Measurements from ENCODE around the gene AMPD3. TPM values are rescaled to one million over a fixed set of nuclear protein-coding genes. Genes with fewer than 3 reads are reported as not detected.

AMPD3 gene
- total and polyA plus RNA-seq, 2 of the 13 experiments (the other 11 are each of a cell fraction or from before 2014, with no cell fraction given) = 0.33 to 2.3 TPM

DNA sequence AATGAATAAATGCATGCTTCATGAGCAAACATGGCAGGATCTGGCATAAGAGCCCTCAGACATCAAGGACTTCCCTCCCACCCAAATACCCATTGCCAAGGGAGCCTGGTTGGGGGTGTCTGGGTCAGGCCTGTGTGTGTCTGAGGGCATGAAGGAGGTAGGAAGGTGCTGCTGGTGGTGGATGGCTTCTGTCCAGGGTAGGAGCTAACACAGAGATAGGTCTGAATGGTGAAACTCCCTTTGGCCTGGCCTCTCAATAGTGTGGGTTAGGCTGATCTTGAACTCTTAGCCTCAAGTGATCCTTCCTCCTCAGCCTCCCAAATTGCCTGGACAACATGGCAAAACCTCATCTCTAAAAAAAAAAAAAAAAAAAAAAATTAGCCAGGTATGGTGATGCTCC is 2.8 kb downstream of the AMPD3 start (continued):
- TF ChIP-seq, protein P1, sequence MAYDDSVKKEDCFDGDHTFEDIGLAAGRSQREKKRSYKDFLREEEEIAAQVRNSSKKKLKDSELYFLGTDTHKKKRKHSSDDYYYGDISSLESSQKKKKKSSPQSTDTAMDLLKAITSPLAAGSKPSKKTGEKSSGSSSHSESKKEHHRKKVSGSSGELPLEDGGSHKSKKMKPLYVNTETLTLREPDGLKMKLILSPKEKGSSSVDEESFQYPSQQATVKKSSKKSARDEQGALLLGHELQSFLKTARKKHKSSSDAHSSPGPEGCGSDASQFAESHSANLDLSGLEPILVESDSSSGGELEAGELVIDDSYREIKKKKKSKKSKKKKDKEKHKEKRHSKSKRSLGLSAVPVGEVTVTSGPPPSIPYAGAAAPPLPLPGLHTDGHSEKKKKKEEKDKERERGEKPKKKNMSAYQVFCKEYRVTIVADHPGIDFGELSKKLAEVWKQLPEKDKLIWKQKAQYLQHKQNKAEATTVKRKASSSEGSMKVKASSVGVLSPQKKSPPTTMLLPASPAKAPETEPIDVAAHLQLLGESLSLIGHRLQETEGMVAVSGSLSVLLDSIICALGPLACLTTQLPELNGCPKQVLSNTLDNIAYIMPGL (CRISPR knock-in tag; IDR thresholded peaks at IDR 0.05; ENCODE audit: borderline replicate concordance in 1 of 2, low read depth in 1 of 2) = no peak
- TF ChIP-seq ZNF550 (CRISPR knock-in tag; IDR thresholded peaks at IDR 0.05; ENCODE audit: borderline replicate concordance) = no peak
- no peak for TF ChIP-seq POLR2AphosphoS5 (IDR thresholded peaks at IDR 0.05; ENCODE audit: low read depth, low read length)

DNA sequence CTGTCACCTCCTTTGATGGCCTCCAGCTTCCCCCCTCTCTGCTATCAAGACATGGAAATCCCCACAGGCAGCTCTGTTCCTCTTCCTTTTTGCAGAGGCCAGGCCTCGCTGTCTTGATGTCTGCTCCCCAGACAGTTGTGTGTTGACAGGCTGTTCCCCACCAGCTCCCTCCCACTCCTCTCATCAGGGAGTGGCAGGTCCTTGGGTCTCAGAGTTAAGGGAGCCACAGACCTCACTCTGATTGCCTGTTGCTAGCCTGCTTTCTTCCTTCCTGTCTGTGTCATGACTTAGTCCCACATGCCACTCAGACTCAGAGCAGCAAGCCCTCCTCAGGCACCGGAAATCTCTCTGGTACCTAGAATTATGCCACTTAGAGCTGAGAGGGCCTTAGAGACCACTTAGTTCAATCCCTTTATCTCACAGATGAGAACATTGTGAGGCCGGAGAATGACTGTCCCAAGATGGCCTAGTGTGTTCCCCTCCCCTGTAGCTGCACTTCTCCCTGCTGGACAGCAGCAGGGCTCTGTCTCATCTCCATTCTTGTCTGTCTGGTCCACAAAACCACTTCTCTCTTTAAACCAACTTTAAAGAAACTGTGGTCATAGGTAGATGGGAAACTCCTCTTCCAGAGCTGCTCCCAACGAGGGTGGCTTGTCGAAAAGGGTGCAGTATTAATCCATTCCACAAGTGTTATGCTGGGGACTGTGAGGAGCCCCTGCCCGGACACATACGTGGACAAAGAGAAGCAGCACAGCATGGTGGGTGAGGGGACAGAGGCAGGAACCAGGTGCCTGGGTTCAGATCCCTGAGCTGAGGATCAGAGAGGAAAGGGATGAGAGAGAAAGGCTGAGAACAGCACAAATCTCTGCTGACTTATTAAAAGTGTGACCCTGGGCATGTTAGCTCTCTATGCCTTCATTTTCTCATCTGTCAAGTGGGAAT is 4.2 kb downstream of the AMPD3 start:
- WGBS (ENCODE audit: low lambda C conversion rate) = 55% methylated on average over 7 of the region's 7 CpGs
- FAIRE-seq (no peak), DNase-seq (ENCODE audit: low spot score) (no peak), ATAC-seq (no peak)
- no peak overlapping the region for H3K9ac ChIP-seq (ENCODE audit: insufficient read depth, low read depth, low read length)
- intact Hi-C loops (cut with micrococcal nuclease; ENCODE audit: unreplicated experiment) = no loop called here
- no peak overlapping the region for H3K27ac ChIP-seq (ENCODE audit: extremely low read length, insufficient read depth, low read length)
- ChIA-PET CTCF (ENCODE audit: low intra/inter-chr PET ratio, low total read pairs) (no interaction called here), POLR2A (no interaction called here)
- no peaks in the 10 kb centered on the region for H3K9me3 ChIP-seq (ENCODE audit: low read length)
- BruUV-seq (replicated peaks) = no TSS peak
- H3K4me2 ChIP-seq (ENCODE audit: low read depth, low read length) = no peak overlapping the region
- H3K79me2 ChIP-seq (ENCODE audit: insufficient read depth, low read length) = no peaks in the 10 kb centered on the region
- no peak overlapping the region for H2AFZ ChIP-seq (ENCODE audit: low read length)
- H3K4me3 ChIP-seq (replicated peaks in 1 of 3; ENCODE audit: insufficient read depth in 1 of 3, low read depth in 2 of 3, low read length in 3 of 3) = no peak overlapping the region
- H3K36me3 ChIP-seq (replicated peaks in 1 of 2; ENCODE audit: control insufficient read depth in 1 of 2, insufficient read depth in 2 of 2, low read length in 2 of 2) = no peaks in the 10 kb centered on the region
- no peaks in the 10 kb centered on the region for H4K20me1 ChIP-seq (ENCODE audit: insufficient read depth, low read length)
- peaks cover 21% of the 10 kb centered on the region for H3K4me1 ChIP-seq (ENCODE audit: insufficient read depth, low read length)
- in situ Hi-C loops (cut with HindIII; ENCODE audit: extremely low pct_ligation_motif_present, low pct_unique_long_range_greater_than_20kb) = no loop called here
- H3K27me3 ChIP-seq (ENCODE audit: control insufficient read depth in 1 of 2, insufficient read depth in 2 of 2, low read length in 2 of 2) = peaks cover 0 to 28% of the 10 kb centered on the region in 2 experiments; a peak in 2 of 5 replicates
- TF ChIP-seq, protein P2, sequence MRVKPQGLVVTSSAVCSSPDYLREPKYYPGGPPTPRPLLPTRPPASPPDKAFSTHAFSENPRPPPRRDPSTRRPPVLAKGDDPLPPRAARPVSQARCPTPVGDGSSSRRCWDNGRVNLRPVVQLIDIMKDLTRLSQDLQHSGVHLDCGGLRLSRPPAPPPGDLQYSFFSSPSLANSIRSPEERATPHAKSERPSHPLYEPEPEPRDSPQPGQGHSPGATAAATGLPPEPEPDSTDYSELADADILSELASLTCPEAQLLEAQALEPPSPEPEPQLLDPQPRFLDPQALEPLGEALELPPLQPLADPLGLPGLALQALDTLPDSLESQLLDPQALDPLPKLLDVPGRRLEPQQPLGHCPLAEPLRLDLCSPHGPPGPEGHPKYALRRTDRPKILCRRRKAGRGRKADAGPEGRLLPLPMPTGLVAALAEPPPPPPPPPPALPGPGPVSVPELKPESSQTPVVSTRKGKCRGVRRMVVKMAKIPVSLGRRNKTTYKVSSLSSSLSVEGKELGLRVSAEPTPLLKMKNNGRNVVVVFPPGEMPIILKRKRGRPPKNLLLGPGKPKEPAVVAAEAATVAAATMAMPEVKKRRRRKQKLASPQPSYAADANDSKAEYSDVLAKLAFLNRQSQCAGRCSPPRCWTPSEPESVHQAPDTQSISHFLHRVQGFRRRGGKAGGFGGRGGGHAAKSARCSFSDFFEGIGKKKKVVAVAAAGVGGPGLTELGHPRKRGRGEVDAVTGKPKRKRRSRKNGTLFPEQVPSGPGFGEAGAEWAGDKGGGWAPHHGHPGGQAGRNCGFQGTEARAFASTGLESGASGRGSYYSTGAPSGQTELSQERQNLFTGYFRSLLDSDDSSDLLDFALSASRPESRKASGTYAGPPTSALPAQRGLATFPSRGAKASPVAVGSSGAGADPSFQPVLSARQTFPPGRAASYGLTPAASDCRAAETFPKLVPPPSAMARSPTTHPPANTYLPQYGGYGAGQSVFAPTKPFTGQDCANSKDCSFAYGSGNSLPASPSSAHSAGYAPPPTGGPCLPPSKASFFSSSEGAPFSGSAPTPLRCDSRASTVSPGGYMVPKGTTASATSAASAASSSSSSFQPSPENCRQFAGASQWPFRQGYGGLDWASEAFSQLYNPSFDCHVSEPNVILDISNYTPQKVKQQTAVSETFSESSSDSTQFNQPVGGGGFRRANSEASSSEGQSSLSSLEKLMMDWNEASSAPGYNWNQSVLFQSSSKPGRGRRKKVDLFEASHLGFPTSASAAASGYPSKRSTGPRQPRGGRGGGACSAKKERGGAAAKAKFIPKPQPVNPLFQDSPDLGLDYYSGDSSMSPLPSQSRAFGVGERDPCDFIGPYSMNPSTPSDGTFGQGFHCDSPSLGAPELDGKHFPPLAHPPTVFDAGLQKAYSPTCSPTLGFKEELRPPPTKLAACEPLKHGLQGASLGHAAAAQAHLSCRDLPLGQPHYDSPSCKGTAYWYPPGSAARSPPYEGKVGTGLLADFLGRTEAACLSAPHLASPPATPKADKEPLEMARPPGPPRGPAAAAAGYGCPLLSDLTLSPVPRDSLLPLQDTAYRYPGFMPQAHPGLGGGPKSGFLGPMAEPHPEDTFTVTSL (CRISPR knock-in tag; IDR thresholded peaks at IDR 0.05; ENCODE audit: borderline replicate concordance) = no peak
- TF ChIP-seq ZBTB7B (CRISPR knock-in tag; IDR thresholded peaks at IDR 0.05) (no peak), EZH2 (conservative IDR thresholded peaks at IDR 0.05; ENCODE audit: low read depth, low read length) (no peak), ZNF616 (CRISPR knock-in tag; IDR thresholded peaks at IDR 0.05; ENCODE audit: low read depth) (no peak)
- TF ChIP-seq, protein P3, sequence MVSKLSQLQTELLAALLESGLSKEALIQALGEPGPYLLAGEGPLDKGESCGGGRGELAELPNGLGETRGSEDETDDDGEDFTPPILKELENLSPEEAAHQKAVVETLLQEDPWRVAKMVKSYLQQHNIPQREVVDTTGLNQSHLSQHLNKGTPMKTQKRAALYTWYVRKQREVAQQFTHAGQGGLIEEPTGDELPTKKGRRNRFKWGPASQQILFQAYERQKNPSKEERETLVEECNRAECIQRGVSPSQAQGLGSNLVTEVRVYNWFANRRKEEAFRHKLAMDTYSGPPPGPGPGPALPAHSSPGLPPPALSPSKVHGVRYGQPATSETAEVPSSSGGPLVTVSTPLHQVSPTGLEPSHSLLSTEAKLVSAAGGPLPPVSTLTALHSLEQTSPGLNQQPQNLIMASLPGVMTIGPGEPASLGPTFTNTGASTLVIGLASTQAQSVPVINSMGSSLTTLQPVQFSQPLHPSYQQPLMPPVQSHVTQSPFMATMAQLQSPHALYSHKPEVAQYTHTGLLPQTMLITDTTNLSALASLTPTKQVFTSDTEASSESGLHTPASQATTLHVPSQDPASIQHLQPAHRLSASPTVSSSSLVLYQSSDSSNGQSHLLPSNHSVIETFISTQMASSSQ (IDR thresholded peaks at IDR 0.05; ENCODE audit: low read depth) = no peak
- TF ChIP-seq, protein P3 (CRISPR knock-in tag; IDR thresholded peaks at IDR 0.05; ENCODE audit: borderline replicate concordance) = no peak

All from HepG2 (cell line).